ENCODE measurements around the gene ARFIP1. TPM values are rescaled to one million over a fixed set of nuclear protein-coding genes. Genes with fewer than 3 reads are reported as not detected.
"Not testable (repeated sequence)": the region's sequence is repeated elsewhere in the genome, so short reads cannot be mapped to it uniquely, and the experiment has no call there.

ARFIP1 gene
- total RNA-seq, 4 donors from 2014 or later: 24.3 to 38.3 (median 27.0) TPM

GRCh38 chr4:152853293-152853692, 73.5 kb downstream of the ARFIP1 start:
- H3K9me3 ChIP-seq: no peaks in the 10 kb centered on the region
- peaks cover 11% of the 10 kb centered on the region for H3K4me1 ChIP-seq
- H3K27ac ChIP-seq: no peak overlapping the region
- H3K36me3 ChIP-seq: no peaks in the 10 kb centered on the region
- DNase-seq (ENCODE audit: low spot score in 2 of 2): no peak
- no peak overlapping the region for H3K4me3 ChIP-seq
- TF ChIP-seq POLR2AphosphoS5 (IDR thresholded peaks at IDR 0.05): no peak
- TF ChIP-seq, protein P1, sequence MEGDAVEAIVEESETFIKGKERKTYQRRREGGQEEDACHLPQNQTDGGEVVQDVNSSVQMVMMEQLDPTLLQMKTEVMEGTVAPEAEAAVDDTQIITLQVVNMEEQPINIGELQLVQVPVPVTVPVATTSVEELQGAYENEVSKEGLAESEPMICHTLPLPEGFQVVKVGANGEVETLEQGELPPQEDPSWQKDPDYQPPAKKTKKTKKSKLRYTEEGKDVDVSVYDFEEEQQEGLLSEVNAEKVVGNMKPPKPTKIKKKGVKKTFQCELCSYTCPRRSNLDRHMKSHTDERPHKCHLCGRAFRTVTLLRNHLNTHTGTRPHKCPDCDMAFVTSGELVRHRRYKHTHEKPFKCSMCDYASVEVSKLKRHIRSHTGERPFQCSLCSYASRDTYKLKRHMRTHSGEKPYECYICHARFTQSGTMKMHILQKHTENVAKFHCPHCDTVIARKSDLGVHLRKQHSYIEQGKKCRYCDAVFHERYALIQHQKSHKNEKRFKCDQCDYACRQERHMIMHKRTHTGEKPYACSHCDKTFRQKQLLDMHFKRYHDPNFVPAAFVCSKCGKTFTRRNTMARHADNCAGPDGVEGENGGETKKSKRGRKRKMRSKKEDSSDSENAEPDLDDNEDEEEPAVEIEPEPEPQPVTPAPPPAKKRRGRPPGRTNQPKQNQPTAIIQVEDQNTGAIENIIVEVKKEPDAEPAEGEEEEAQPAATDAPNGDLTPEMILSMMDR (IDR thresholded peaks at IDR 0.05): no peak
- no peak for TF ChIP-seq POLR2A (IDR thresholded peaks at IDR 0.05)
- no peak for TF ChIP-seq EP300 (IDR thresholded peaks at IDR 0.05)
- WGBS: 100% methylated on average over 2 of the region's 2 CpGs
- H3K27me3 ChIP-seq: no peaks in the 10 kb centered on the region

DNA sequence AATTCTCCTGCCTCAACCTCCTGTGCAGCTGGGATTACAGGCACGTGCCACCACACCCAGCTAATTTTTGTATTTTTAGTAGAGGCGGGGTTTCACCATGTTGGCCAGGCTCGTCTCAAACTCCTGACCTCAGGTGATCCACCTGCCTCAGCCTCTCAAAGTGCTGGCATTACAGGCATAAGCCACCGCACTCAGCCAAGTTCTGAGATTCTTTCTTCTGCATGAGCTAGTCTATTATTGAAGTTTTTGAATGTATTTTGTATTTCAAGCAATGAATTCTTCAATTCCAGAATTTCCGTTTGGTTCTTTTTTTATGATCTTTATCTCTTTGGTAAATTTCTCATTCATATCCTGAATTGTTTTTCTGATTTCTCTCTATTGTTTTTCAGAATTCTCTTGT, 74.3 kb downstream of the ARFIP1 start:
- H3K9me3 ChIP-seq; H3K27me3 ChIP-seq; H3K36me3 ChIP-seq; DNase-seq (ENCODE audit: low spot score in 2 of 2); H3K4me3 ChIP-seq; H3K27ac ChIP-seq: not testable (repeated sequence)
- WGBS: 97% methylated on average over 5 of the region's 5 CpGs
- H3K4me1 ChIP-seq: peaks cover 11% of the 10 kb centered on the region

GRCh38 chr4:152856960-152857359, 77.2 kb downstream of the ARFIP1 start:
- Histone ChIP-seq H3K4me3 (no peak overlapping the region), H3K4me1 (no peaks in the 10 kb centered on the region), H3K9me3 (no peaks in the 10 kb centered on the region), H3K27ac (no peak overlapping the region), H3K27me3 (no peaks in the 10 kb centered on the region), H3K36me3 (no peaks in the 10 kb centered on the region)
- no peak for DNase-seq (ENCODE audit: low spot score in 2 of 2)
- 79% methylated on average over 4 of the region's 4 CpGs for WGBS
- TF ChIP-seq POLR2A (IDR thresholded peaks at IDR 0.05) (no peak), EP300 (IDR thresholded peaks at IDR 0.05) (no peak), POLR2AphosphoS5 (IDR thresholded peaks at IDR 0.05) (no peak)
- TF ChIP-seq, protein P1 (IDR thresholded peaks at IDR 0.05): no peak

DNA sequence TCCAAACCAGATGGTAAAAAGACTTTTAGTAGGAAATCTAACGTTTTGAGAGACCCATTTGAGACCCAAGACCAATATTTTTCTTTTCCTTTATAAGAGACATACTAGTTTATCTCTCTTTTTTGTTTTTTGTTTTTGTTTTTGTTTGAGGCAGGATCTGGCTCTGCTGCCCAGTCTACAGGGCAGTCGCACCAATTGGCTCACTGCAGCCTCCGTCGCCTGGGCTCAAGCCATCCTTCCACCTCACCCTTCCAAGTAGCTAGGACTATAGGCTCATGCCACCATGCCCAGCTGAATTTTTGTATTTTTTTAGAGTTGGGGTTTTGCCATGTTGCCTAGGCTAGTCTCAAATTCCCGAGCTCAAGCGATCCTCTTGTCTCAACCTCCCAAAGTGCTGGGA, 79.2 kb downstream of the ARFIP1 start:
- H3K27me3 ChIP-seq: no peaks in the 10 kb centered on the region
- WGBS: 90% methylated on average over 6 of the region's 6 CpGs

DNA sequence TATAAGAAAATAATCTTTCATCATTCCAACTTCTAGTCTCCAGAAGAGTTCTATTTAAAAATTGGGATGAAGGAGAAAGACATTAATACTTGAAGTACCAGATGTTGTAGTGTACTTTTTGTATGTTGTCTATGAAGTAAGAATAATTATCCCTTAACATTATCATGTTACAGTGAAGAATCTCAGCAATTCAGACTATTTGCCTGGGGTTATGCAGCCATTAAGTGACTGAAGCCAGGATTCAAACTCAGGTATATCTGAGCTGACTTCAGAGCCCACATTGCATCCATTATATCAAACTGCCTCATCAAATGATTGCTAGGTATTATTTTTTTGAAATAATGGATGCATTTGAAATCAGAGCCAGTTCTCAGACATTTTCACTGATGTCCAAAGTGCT, 80.3 kb downstream of the ARFIP1 start:
- no peak for DNase-seq (ENCODE audit: low spot score in 2 of 2)
- H3K27me3 ChIP-seq: no peaks in the 10 kb centered on the region
- no peak overlapping the region for H3K4me3 ChIP-seq
- no peak overlapping the region for H3K27ac ChIP-seq
- peaks cover 5% of the 10 kb centered on the region for H3K4me1 ChIP-seq
- no peaks in the 10 kb centered on the region for H3K36me3 ChIP-seq
- TF ChIP-seq, protein P1 (IDR thresholded peaks at IDR 0.05): no peak
- no peak for TF ChIP-seq POLR2AphosphoS5 (IDR thresholded peaks at IDR 0.05)
- no peak for TF ChIP-seq EP300 (IDR thresholded peaks at IDR 0.05)
- TF ChIP-seq POLR2A (IDR thresholded peaks at IDR 0.05): no peak
- H3K9me3 ChIP-seq: no peaks in the 10 kb centered on the region

More for the DNA sequence above, 79.2 kb downstream of the ARFIP1 start:
- Histone ChIP-seq H3K4me3 (no peak overlapping the region), H3K27ac (no peak overlapping the region), H3K9me3 (no peaks in the 10 kb centered on the region), H3K36me3 (no peaks in the 10 kb centered on the region), H3K4me1 (peaks cover under 1% of the 10 kb centered on the region)
- no peak for DNase-seq (ENCODE audit: low spot score in 2 of 2)
- TF ChIP-seq, protein P1 (IDR thresholded peaks at IDR 0.05): no peak
- TF ChIP-seq POLR2AphosphoS5 (IDR thresholded peaks at IDR 0.05) (no peak), POLR2A (IDR thresholded peaks at IDR 0.05) (no peak), EP300 (IDR thresholded peaks at IDR 0.05) (no peak)

- H3K36me3 ChIP-seq: peaks cover 3% of the 10 kb centered on the region
- H3K9me3 ChIP-seq: no peaks in the 10 kb centered on the region
- TF ChIP-seq EP300 (IDR thresholded peaks at IDR 0.05) (no peak), POLR2AphosphoS5 (IDR thresholded peaks at IDR 0.05) (no peak), POLR2A (IDR thresholded peaks at IDR 0.05) (no peak)
- TF ChIP-seq, protein P1 (IDR thresholded peaks at IDR 0.05): no peak
- H3K4me1 ChIP-seq: peaks cover 5% of the 10 kb centered on the region
- H3K4me3 ChIP-seq: no peak overlapping the region
- 96% methylated on average over 1 of the region's 1 CpG for WGBS
- no peak overlapping the region for H3K27ac ChIP-seq
- no peaks in the 10 kb centered on the region for H3K27me3 ChIP-seq
- DNase-seq (ENCODE audit: low spot score in 2 of 2): no peak
These were observed 82.9 kb downstream of the ARFIP1 start for GRCh38 chr4:152862608-152863007.
